Mucosa of rectum (tissue), 2 donors: ENCODE data around the gene RHOBTB1.

ENCODE experiments used
- H3K27ac ChIP-seq, 2 donors: one replicate each; pipeline ENCODE4 v1.7.0; 2013; ENCODE audit warnings: inconsistent platforms in 2 of 2, low read depth in 2 of 2, low read length in 2 of 2
- H3K27me3 ChIP-seq, 2 donors: one replicate each; pipeline ENCODE4 v1.7.0; 2013; ENCODE audit warnings: low read length in 2 of 2; ENCODE audit not compliant: control insufficient read depth in 2 of 2, insufficient read depth in 2 of 2
- H3K36me3 ChIP-seq, 2 donors: one replicate each; pipeline ENCODE4 v1.7.0; 2013; ENCODE audit warnings: low read length in 2 of 2; ENCODE audit not compliant: control insufficient read depth in 2 of 2, insufficient read depth in 2 of 2
- H3K4me1 ChIP-seq, 2 donors: one replicate each; pipeline ENCODE4 v1.7.0; 2013; ENCODE audit warnings: low read length in 2 of 2, mild to moderate bottlenecking in 1 of 2; ENCODE audit not compliant: control insufficient read depth in 2 of 2, insufficient read depth in 2 of 2
- H3K4me3 ChIP-seq, 2 donors: one replicate each; pipeline ENCODE4 v1.7.0; 2013; ENCODE audit warnings: low read length in 2 of 2
- H3K9ac ChIP-seq, 2 donors: one replicate each; pipeline ENCODE4 v1.7.0; 2013; ENCODE audit warnings: low read length in 2 of 2, low read depth in 1 of 2, mild to moderate bottlenecking in 1 of 2
- H3K9me3 ChIP-seq, 2 donors: one replicate each; pipeline ENCODE4 v1.7.0; 2013; ENCODE audit warnings: low read length in 2 of 2; ENCODE audit not compliant: control insufficient read depth in 2 of 2
- donor health status: healthy.
- donor health status: Normal muscosa, but diverticular disease.

The RHOBTB1 gene

DNA sequence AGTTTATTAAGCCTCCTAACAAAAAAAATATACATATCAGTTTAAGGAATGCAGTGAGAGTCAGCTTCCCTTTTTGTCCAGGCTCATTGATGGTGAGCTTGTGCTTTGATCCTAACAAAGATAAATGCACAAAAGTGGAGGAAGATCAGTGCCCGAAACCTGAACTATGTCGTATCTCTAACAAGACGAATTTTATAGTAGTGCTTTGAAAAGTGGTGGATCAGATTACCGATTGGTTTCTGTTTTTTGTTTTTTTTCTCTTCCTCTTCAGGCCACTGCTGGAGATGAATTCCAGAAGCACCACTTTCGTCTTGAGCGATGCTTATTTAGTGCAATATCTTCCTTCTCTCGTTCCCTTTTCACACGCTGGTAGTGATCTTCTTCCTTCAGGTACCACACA lies 72.8 kb downstream of the RHOBTB1 start:
- no peaks in the 10 kb centered on the region for H3K27me3 ChIP-seq
- H3K36me3 ChIP-seq, result peaks cover 3 to 6% of the 10 kb centered on the region in 2 donors
- no peaks in the 10 kb centered on the region for H3K4me1 ChIP-seq
- no peak overlapping the region for H3K9ac ChIP-seq
- H3K9me3 ChIP-seq, result no peaks in the 10 kb centered on the region
- H3K4me3 ChIP-seq, result no peak overlapping the region
- no peak overlapping the region for H3K27ac ChIP-seq

DNA sequence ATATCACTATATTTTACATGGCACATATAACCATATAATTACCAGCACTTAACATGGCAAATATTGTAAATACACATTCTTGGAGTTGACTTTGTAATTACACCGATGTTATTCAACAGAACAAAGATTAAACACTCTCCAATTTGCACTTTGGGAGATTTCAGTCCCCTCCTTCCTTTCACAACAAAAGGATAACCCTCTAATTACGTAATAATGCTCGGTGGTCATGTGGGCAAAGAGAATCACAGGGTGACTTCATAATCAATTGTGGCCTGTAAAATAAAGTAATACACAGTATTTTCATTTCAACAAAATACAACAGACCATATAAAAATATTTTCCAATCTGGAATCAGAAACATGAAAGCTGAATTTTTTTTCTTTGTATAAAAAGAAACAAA lies 73.2 kb downstream of the RHOBTB1 start:
- no peak overlapping the region for H3K9ac ChIP-seq

DNA sequence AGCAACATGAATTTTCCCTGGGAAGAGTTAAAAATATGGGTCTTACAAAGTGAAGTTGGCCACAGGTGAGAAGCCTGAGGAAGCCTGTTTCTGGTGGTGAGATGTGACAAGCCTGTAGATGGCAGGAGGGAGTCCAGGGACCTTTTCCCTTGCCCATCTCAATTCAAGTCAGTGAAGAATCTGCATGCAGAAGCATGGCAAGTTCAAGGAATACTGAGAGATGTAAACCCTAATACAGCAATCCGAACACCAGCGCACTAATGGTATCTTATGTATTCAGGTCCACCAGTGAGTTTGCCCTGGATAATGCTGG lies 73.6 kb downstream of the RHOBTB1 start:
- Histone ChIP-seq H3K27ac (no peak overlapping the region), H3K36me3 (peaks cover 3 to 6% of the 10 kb centered on the region in 2 donors), H3K9me3 (no peaks in the 10 kb centered on the region), H3K4me3 (no peak overlapping the region), H3K27me3 (no peaks in the 10 kb centered on the region), H3K4me1 (no peaks in the 10 kb centered on the region), H3K9ac (no peak overlapping the region)

More for the DNA sequence above, 73.2 kb downstream of the RHOBTB1 start:
- Histone ChIP-seq H3K36me3 (peaks cover 3 to 6% of the 10 kb centered on the region in 2 donors), H3K27ac (no peak overlapping the region), H3K4me1 (no peaks in the 10 kb centered on the region), H3K4me3 (no peak overlapping the region), H3K27me3 (no peaks in the 10 kb centered on the region), H3K9me3 (no peaks in the 10 kb centered on the region)

DNA sequence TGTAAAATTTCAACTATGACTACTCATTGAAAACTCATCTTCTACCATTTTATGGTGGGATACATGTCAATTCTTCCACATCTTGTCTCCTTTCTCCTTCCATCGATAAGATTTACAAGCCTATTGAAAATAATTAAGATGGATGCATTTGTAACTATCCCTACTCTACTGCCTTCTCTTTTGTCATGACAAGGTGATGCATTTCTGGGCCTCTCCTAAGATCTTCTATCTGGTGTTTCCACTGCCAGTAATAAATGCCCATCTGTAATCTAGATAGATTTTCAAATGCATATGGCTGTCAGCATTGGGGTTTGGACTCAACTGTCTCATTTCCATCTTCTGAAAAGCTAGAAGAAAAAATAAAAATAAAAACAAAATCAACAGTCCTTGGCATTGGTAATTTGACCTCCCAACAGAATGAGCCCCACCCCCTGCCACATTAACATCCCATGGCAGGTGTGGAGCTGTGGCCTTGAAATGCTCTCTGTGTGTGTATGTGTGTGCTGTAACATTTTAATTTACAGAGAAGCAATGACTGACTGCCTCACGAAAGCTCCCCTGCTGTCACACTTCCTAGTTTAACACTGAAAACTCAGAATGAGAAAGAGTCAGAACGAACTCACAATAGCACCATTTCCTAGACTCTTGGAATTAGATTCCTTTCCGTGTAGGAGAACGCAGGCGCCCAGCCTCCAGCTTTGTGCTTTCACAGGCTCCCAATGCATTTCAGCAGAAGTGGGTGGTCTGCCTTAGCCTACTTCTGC lies 74.2 kb downstream of the RHOBTB1 start:
- Histone ChIP-seq H3K9me3 (no peaks in the 10 kb centered on the region), H3K27me3 (no peaks in the 10 kb centered on the region), H3K9ac (no peak overlapping the region), H3K36me3 (peaks cover 3 to 6% of the 10 kb centered on the region in 2 donors), H3K27ac (no peak overlapping the region), H3K4me1 (no peaks in the 10 kb centered on the region), H3K4me3 (no peak overlapping the region)

DNA sequence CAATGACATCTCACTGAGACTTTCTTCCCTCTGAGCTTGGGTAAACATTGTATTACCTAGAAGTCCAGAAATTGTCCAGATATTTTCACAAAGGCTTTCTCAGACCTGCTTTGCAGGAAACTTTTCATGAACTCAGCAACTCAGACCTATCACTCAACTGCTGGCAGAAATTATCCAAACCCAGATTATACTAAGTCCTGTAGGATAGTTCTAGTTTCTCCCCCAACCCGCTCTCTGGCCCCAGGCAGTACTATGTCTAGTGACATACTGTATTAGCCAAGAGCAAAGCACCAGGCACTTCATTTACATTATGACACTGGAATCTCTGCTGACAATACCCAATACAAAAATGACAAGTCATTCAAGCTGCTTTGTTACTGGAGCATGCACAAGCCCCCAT lies 75.0 kb downstream of the RHOBTB1 start:
- Histone ChIP-seq H3K4me3 (no peak overlapping the region), H3K9ac (no peak overlapping the region), H3K27me3 (no peaks in the 10 kb centered on the region), H3K9me3 (no peaks in the 10 kb centered on the region), H3K36me3 (peaks cover 3 to 6% of the 10 kb centered on the region in 2 donors), H3K27ac (no peak overlapping the region), H3K4me1 (no peaks in the 10 kb centered on the region)

DNA sequence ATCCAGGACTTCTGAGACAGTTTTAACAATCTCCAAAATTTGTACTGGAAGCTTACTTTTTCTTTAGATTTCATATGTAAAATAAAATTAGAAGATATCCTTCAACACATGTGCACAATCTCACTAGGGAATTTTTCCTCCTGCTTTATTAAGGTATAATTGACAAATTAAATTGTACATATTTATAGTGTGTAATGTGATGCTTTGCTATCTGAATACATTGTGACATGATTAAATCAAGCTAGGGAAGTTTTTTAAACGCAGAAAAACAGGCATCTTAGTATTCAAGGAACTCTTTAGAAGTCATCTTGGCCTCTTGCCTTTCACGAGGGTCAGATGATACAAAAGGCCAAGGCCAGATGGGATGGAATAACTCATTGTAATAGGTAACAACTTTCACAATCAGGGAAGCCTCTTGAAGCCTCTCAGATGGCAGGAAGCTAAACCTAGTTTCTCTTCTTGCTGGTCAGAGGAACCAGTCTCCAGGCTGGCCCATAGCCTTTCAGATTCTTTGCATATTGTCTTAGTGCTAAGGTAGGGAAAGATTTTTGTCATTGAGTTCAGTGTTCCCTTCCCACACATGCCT lies 78.7 kb downstream of the RHOBTB1 start:
- Histone ChIP-seq H3K27ac (no peak overlapping the region), H3K9ac (no peak overlapping the region), H3K27me3 (no peaks in the 10 kb centered on the region), H3K4me1 (no peaks in the 10 kb centered on the region), H3K4me3 (no peak overlapping the region), H3K36me3 (no peaks in the 10 kb centered on the region), H3K9me3 (no peaks in the 10 kb centered on the region)

- Histone ChIP-seq H3K4me1 (no peaks in the 10 kb centered on the region), H3K27me3 (no peaks in the 10 kb centered on the region), H3K27ac (no peak overlapping the region), H3K36me3 (no peaks in the 10 kb centered on the region), H3K4me3 (no peak overlapping the region), H3K9ac (no peak overlapping the region), H3K9me3 (no peaks in the 10 kb centered on the region)
Observed at GRCh38 chr10:60863796-60864195, 80.2 kb downstream of the RHOBTB1 start.

GRCh38 chr10:60862517-60862916 lies 81.5 kb downstream of the RHOBTB1 start:
- Histone ChIP-seq H3K4me1 (no peaks in the 10 kb centered on the region), H3K4me3 (no peak overlapping the region), H3K27ac (no peak overlapping the region), H3K9me3 (no peaks in the 10 kb centered on the region), H3K27me3 (no peaks in the 10 kb centered on the region), H3K9ac (no peak overlapping the region), H3K36me3 (no peaks in the 10 kb centered on the region)

GRCh38 chr10:60856405-60856804 lies 87.6 kb downstream of the RHOBTB1 start:
- Histone ChIP-seq H3K9me3 (no peaks in the 10 kb centered on the region), H3K27me3 (no peaks in the 10 kb centered on the region), H3K27ac (no peak overlapping the region), H3K36me3 (no peaks in the 10 kb centered on the region), H3K4me1 (no peaks in the 10 kb centered on the region), H3K4me3 (no peak overlapping the region), H3K9ac (no peak overlapping the region)

- no peaks in the 10 kb centered on the region for H3K9me3 ChIP-seq
- no peaks in the 10 kb centered on the region for H3K4me1 ChIP-seq
- H3K36me3 ChIP-seq, result no peaks in the 10 kb centered on the region
- no peaks in the 10 kb centered on the region for H3K27me3 ChIP-seq
- no peak overlapping the region for H3K4me3 ChIP-seq
- H3K9ac ChIP-seq, result no peak overlapping the region
- no peak overlapping the region for H3K27ac ChIP-seq
Observed at GRCh38 chr10:60853637-60854036, 90.3 kb downstream of the RHOBTB1 start.
